ENCODE measurements around the gene KISS1R. TPM values are rescaled to one million over a fixed set of nuclear protein-coding genes. Genes with fewer than 3 reads are reported as not detected.

KISS1R gene
- polyA plus RNA-seq, 1 donor, result 0.33 TPM

- Histone ChIP-seq H3K27me3 (ENCODE audit: control insufficient read depth, insufficient read depth, low read length) (no peaks in the 10 kb centered on the region), H3K36me3 (ENCODE audit: control insufficient read depth, insufficient read depth, low read length) (peaks cover 66% of the 10 kb centered on the region), H3K27ac (ENCODE audit: low read length) (no peak overlapping the region), H3K4me1 (ENCODE audit: control insufficient read depth, insufficient read depth, low read length) (no peaks in the 10 kb centered on the region), H3K9me3 (ENCODE audit: control insufficient read depth, low read depth, low read length) (no peaks in the 10 kb centered on the region), H3K4me3 (ENCODE audit: low read length) (no peak overlapping the region)
- no peak for DNase-seq
- no CpG with 5 or more reads among the region's 30 CpGs for WGBS (ENCODE audit: insufficient coverage, low lambda C conversion rate)
Measured at GRCh38 chr19:882871-883497, 34.1 kb upstream of the KISS1R start.

GRCh38 chr19:883661-884211 lies 33.4 kb upstream of the KISS1R start:
- peaks cover 69% of the 10 kb centered on the region for H3K36me3 ChIP-seq (ENCODE audit: control insufficient read depth, insufficient read depth, low read length)

GRCh38 chr19:884420-885211 lies 32.5 kb upstream of the KISS1R start:
- H3K4me1 ChIP-seq (ENCODE audit: control insufficient read depth, insufficient read depth, low read length), result no peaks in the 10 kb centered on the region
- no peak for DNase-seq
- peaks cover 76% of the 10 kb centered on the region for H3K36me3 ChIP-seq (ENCODE audit: control insufficient read depth, insufficient read depth, low read length)
- no peak overlapping the region for H3K4me3 ChIP-seq (ENCODE audit: low read length)
- H3K27ac ChIP-seq (ENCODE audit: low read length), result no peak overlapping the region
- H3K9me3 ChIP-seq (ENCODE audit: control insufficient read depth, low read depth, low read length), result no peaks in the 10 kb centered on the region
- no peaks in the 10 kb centered on the region for H3K27me3 ChIP-seq (ENCODE audit: control insufficient read depth, insufficient read depth, low read length)
- WGBS (ENCODE audit: insufficient coverage, low lambda C conversion rate), result no CpG with 5 or more reads among the region's 51 CpGs

More at GRCh38 chr19:883661-884211, 33.4 kb upstream of the KISS1R start:
- no peak overlapping the region for H3K27ac ChIP-seq (ENCODE audit: low read length)
- H3K4me1 ChIP-seq (ENCODE audit: control insufficient read depth, insufficient read depth, low read length), result no peaks in the 10 kb centered on the region
- no peak for DNase-seq
- H3K9me3 ChIP-seq (ENCODE audit: control insufficient read depth, low read depth, low read length), result no peaks in the 10 kb centered on the region
- H3K27me3 ChIP-seq (ENCODE audit: control insufficient read depth, insufficient read depth, low read length), result no peaks in the 10 kb centered on the region
- H3K4me3 ChIP-seq (ENCODE audit: low read length), result no peak overlapping the region
- no CpG with 5 or more reads among the region's 22 CpGs for WGBS (ENCODE audit: insufficient coverage, low lambda C conversion rate)

- H3K4me3 ChIP-seq (ENCODE audit: low read length), result no peak overlapping the region
- 100% methylated on average over 3 of the region's 64 CpGs for WGBS (ENCODE audit: insufficient coverage, low lambda C conversion rate)
- DNase-seq, result no peak
- H3K27ac ChIP-seq (ENCODE audit: low read length), result no peak overlapping the region
- H3K4me1 ChIP-seq (ENCODE audit: control insufficient read depth, insufficient read depth, low read length), result no peaks in the 10 kb centered on the region
- no peaks in the 10 kb centered on the region for H3K27me3 ChIP-seq (ENCODE audit: control insufficient read depth, insufficient read depth, low read length)
- H3K36me3 ChIP-seq (ENCODE audit: control insufficient read depth, insufficient read depth, low read length), result peaks cover 79% of the 10 kb centered on the region
- no peaks in the 10 kb centered on the region for H3K9me3 ChIP-seq (ENCODE audit: control insufficient read depth, low read depth, low read length)
Measured at GRCh38 chr19:885536-886224, 31.5 kb upstream of the KISS1R start.

GRCh38 chr19:887072-887471 lies 30.1 kb upstream of the KISS1R start:
- 100% methylated on average over 1 of the region's 16 CpGs for WGBS (ENCODE audit: insufficient coverage, low lambda C conversion rate)
- Histone ChIP-seq H3K9me3 (ENCODE audit: control insufficient read depth, low read depth, low read length) (no peaks in the 10 kb centered on the region), H3K4me3 (ENCODE audit: low read length) (no peak overlapping the region), H3K4me1 (ENCODE audit: control insufficient read depth, insufficient read depth, low read length) (peaks cover 9% of the 10 kb centered on the region), H3K27ac (ENCODE audit: low read length) (no peak overlapping the region), H3K36me3 (ENCODE audit: control insufficient read depth, insufficient read depth, low read length) (peaks cover 68% of the 10 kb centered on the region), H3K27me3 (ENCODE audit: control insufficient read depth, insufficient read depth, low read length) (no peaks in the 10 kb centered on the region)
- DNase-seq, result no peak

- H3K27me3 ChIP-seq (ENCODE audit: control insufficient read depth, insufficient read depth, low read length), result no peaks in the 10 kb centered on the region
- peaks cover 63% of the 10 kb centered on the region for H3K36me3 ChIP-seq (ENCODE audit: control insufficient read depth, insufficient read depth, low read length)
- no peak overlapping the region for H3K27ac ChIP-seq (ENCODE audit: low read length)
- no peak for DNase-seq
- H3K4me1 ChIP-seq (ENCODE audit: control insufficient read depth, insufficient read depth, low read length), result peaks cover 11% of the 10 kb centered on the region
- 100% methylated on average over 2 of the region's 10 CpGs for WGBS (ENCODE audit: insufficient coverage, low lambda C conversion rate)
- no peaks in the 10 kb centered on the region for H3K9me3 ChIP-seq (ENCODE audit: control insufficient read depth, low read depth, low read length)
- H3K4me3 ChIP-seq (ENCODE audit: low read length), result no peak overlapping the region
Measured at GRCh38 chr19:887599-887998, 29.5 kb upstream of the KISS1R start.

GRCh38 chr19:888581-889385 lies 28.4 kb upstream of the KISS1R start:
- no peaks in the 10 kb centered on the region for H3K9me3 ChIP-seq (ENCODE audit: control insufficient read depth, low read depth, low read length)
- no CpG with 5 or more reads among the region's 30 CpGs for WGBS (ENCODE audit: insufficient coverage, low lambda C conversion rate)
- peaks cover 53% of the 10 kb centered on the region for H3K36me3 ChIP-seq (ENCODE audit: control insufficient read depth, insufficient read depth, low read length)
- H3K4me3 ChIP-seq (ENCODE audit: low read length), result no peak overlapping the region
- H3K27ac ChIP-seq (ENCODE audit: low read length), result no peak overlapping the region
- no peak for DNase-seq
- peaks cover 11% of the 10 kb centered on the region for H3K4me1 ChIP-seq (ENCODE audit: control insufficient read depth, insufficient read depth, low read length)
- H3K27me3 ChIP-seq (ENCODE audit: control insufficient read depth, insufficient read depth, low read length), result no peaks in the 10 kb centered on the region

- Histone ChIP-seq H3K4me1 (ENCODE audit: control insufficient read depth, insufficient read depth, low read length) (peaks cover 11% of the 10 kb centered on the region), H3K27me3 (ENCODE audit: control insufficient read depth, insufficient read depth, low read length) (no peaks in the 10 kb centered on the region), H3K4me3 (ENCODE audit: low read length) (no peak overlapping the region), H3K27ac (ENCODE audit: low read length) (no peak overlapping the region), H3K36me3 (ENCODE audit: control insufficient read depth, insufficient read depth, low read length) (peaks cover 45% of the 10 kb centered on the region), H3K9me3 (ENCODE audit: control insufficient read depth, low read depth, low read length) (no peaks in the 10 kb centered on the region)
- DNase-seq, result no peak
- WGBS (ENCODE audit: insufficient coverage, low lambda C conversion rate), result no CpG with 5 or more reads among the region's 26 CpGs
Measured at GRCh38 chr19:889662-890295, 27.4 kb upstream of the KISS1R start.

GRCh38 chr19:890831-891230 lies 26.3 kb upstream of the KISS1R start:
- Histone ChIP-seq H3K4me3 (ENCODE audit: low read length) (no peak overlapping the region), H3K36me3 (ENCODE audit: control insufficient read depth, insufficient read depth, low read length) (peaks cover 36% of the 10 kb centered on the region), H3K27ac (ENCODE audit: low read length) (no peak overlapping the region), H3K9me3 (ENCODE audit: control insufficient read depth, low read depth, low read length) (no peaks in the 10 kb centered on the region), H3K4me1 (ENCODE audit: control insufficient read depth, insufficient read depth, low read length) (peaks cover 11% of the 10 kb centered on the region), H3K27me3 (ENCODE audit: control insufficient read depth, insufficient read depth, low read length) (no peaks in the 10 kb centered on the region)
- no CpG with 5 or more reads among the region's 18 CpGs for WGBS (ENCODE audit: insufficient coverage, low lambda C conversion rate)
- no peak for DNase-seq

All from large intestine (tissue), 3 donors.